HG03039 (cell line): Measurements from ENCODE around the gene LDLRAD3.
"Not testable (repeated sequence)": the region's sequence is repeated elsewhere in the genome, so short reads cannot be mapped to it uniquely, and the experiment has no call there.

Source experiments
- ATAC-seq: cut with Tn5 transposase; IDR thresholded peaks from one replicate; pipeline ENCODE4 v1.9.1; 2021; ENCODE audit warnings: mild to moderate bottlenecking, moderate library complexity; ENCODE audit not compliant: unreplicated experiment

LDLRAD3 gene

DNA sequence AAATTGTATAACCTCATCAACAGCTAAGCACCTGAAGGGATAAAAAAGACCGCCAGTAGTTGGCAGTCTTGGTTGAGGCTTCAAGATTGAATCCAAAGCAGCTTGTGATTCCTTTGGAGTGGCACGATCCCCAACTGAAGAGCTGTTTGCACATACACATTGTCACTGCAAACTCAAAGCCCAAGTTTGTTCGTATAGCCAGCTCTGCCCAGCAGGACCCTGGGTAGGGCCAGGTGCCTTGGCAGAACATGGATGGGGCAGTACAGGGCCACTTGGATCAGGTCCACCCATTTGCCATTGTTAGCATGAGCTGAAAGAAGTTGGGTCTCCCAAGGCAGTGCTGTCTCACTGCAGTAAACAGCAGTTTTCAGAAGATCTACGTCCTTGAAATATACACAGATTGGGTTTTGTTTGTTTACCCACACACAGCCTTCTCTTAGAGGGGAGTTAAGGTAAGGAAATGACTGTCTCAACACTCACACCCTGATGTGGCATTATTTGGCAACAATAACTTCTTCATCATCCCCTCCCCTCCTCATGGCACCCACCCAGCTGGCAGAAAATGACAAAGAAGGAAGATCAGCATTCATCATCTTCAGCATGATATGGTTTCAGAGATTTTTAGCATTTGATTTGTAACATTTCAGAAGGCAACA is 212.4 kb downstream of the LDLRAD3 start:
- no peak for ATAC-seq

GRCh38 chr11:36156817-36157519 is 213.1 kb downstream of the LDLRAD3 start:
- no peak for ATAC-seq

DNA sequence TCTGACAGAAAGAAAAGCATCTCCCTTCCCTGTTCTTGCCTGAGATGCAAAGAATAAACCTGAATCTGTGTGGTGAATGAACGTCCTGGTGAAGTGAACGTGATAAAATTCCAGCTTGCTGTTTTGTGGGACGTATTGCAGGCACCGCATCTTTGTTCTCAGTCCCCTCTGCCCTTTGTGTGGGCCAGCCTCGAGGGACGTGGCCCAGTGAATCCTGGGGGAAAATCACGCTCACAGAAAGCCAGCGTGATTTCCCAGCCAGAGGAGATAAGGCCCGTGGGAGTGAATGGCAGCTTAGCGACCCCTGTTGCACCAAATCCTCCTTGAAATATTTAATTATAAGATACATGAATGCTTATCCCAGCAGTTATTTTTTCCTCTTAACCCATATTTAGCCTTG is 216.2 kb downstream of the LDLRAD3 start:
- ATAC-seq, result no peak

GRCh38 chr11:36161572-36161971 is 217.7 kb downstream of the LDLRAD3 start:
- ATAC-seq, result no peak

- no peak for ATAC-seq
Observed at GRCh38 chr11:36162006-36162882, 218.4 kb downstream of the LDLRAD3 start.

- ATAC-seq, result no peak
Observed at GRCh38 chr11:36162883-36163434, 219.1 kb downstream of the LDLRAD3 start.

DNA sequence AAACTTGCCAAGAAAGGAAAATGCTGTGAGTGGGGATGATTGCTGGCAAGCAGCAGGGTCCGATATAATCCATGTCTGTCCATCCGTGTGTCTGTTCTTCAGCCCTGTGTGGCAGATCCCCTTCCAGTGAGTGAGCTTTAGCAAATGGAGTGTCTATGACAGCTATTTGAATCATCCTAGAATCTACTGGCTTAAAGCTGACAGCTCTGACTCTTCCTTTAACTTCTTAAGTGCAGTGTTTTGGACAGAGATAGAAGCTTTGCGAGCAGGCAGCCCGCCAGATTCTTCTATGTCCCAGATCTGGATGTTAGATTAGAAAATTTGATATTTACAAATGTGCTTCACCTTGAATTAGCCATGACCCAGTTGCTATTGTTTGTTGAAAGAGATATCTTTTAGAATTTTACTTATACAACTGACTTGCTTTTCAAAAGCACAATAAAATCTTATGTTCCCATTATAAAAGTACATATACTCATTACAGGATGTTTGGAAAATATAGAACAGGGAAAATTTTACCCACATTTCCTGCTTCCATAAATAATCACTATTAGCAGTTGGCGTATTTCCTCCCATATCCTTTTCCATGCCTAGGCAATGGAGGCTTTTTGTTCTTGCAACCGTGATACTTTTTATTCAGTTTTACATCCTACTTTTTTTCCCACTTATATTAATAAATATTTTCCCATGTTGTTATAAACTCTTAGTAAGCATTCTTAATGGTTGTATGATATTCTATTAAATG is 220.8 kb downstream of the LDLRAD3 start:
- ATAC-seq, result no peak

GRCh38 chr11:36165621-36166397 is 221.9 kb downstream of the LDLRAD3 start:
- no peak for ATAC-seq

DNA sequence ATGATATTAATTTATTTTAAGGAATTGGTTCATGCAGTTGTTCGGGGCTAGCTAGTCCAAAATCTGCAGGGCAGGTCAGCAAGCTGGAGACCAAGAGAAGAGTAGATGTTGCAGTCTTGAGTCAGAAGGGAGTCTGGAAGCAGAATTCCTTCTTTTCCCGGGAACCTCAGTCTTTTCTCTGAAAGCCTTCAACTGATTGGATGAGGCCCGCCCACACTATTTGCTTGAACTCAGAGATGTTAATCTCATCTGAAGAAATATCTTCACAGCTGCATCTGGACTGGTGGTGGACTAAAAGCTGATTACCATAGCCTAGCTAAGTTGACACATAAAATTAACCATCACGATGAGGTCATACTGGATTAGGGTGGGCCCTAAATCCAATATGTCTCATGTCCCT is 223.2 kb downstream of the LDLRAD3 start:
- no peak for ATAC-seq

DNA sequence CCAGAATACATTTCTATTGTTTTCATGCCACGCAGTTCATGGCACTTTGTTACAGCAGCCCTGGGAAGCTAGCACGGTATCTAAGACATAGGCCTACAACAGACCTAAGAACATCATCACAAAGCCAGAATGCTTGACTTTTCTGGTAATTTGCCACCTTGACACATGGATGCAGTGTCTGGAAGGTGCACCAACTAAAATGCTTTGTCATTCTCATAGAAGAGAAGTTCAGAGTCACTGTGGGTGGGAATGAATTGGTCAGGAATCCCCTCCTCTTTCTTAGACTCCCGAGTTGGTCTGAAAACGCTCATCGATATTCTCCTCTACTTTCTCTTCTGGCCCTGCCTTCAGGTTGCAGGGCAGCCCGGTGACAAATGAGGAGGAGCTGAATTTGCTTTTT is 223.9 kb downstream of the LDLRAD3 start:
- no peak for ATAC-seq

DNA sequence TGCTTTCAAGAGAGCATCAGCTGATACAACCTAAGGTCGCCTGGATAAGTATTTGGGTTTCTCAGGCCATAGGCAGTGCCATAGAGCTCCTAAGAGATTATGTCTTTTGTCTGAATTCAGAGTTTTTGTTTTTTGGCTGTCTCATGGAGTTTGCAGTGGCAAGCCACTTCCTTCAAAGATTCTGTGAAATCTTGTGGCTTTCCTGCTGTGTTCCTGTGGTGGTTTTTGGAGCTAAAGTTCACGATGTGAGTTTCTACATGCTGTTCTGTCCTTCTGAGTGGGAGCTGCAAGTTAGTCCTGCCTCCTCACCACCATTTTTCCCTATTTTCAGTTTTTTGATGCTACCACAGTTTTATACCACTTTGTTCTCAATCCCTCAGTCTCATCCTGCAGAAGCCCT is 234.0 kb downstream of the LDLRAD3 start:
- ATAC-seq, result no peak

- ATAC-seq, result no peak
Observed at GRCh38 chr11:36186340-36187175, 242.7 kb downstream of the LDLRAD3 start.

DNA sequence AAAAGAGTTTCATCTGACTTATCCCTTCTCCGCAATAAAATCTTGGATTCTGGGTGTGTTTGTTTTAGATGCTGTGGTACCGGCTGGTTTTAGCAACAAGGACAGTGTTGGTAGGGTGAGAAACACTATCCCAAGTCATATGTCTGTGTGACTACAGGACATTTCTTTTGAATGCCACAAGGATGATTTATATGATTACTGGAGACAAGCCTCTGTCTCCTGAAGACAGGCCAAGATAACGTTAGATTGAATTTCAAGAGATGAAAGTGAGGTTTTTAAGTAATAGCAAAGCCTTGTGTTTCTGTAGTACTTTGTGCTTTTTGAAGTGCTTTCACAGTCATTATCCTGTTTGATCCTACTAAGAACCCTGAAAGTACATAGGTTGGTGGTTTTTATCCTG is 243.8 kb downstream of the LDLRAD3 start:
- no peak for ATAC-seq

GRCh38 chr11:36189735-36190134 is 245.9 kb downstream of the LDLRAD3 start:
- ATAC-seq, result not testable (repeated sequence)

- ATAC-seq, result no peak
Observed at GRCh38 chr11:36191941-36192340, 248.1 kb downstream of the LDLRAD3 start.

- no peak for ATAC-seq
Observed at GRCh38 chr11:36192425-36193289, 248.8 kb downstream of the LDLRAD3 start.

- no peak for ATAC-seq
Observed at GRCh38 chr11:36193290-36193619, 249.4 kb downstream of the LDLRAD3 start.

DNA sequence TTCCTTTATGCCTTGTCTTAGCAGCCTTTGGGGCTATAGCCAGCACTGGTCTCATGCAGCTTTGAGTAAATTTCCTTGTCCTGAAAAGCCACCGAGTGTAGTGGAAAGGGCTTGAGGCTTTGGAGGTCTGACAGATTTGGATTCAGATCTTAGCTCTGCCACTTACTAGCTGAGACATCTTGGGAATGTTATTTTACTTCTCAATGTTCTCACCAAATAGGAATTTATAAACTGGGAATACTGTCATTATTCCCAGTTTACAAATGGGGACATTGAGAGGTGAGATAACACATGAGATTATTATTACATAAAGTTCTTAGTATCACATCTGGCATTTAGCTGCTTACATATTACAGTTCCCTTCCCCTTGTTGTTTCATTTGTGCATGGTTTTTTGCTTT is 249.9 kb downstream of the LDLRAD3 start:
- no peak for ATAC-seq
